ENCODE data around the gene RAC3. TPM values are rescaled to one million over a fixed set of nuclear protein-coding genes. Genes with fewer than 3 reads are reported as not detected.

The RAC3 gene
- total RNA-seq, 1 donor from 2014 or later: 46.0 TPM

DNA sequence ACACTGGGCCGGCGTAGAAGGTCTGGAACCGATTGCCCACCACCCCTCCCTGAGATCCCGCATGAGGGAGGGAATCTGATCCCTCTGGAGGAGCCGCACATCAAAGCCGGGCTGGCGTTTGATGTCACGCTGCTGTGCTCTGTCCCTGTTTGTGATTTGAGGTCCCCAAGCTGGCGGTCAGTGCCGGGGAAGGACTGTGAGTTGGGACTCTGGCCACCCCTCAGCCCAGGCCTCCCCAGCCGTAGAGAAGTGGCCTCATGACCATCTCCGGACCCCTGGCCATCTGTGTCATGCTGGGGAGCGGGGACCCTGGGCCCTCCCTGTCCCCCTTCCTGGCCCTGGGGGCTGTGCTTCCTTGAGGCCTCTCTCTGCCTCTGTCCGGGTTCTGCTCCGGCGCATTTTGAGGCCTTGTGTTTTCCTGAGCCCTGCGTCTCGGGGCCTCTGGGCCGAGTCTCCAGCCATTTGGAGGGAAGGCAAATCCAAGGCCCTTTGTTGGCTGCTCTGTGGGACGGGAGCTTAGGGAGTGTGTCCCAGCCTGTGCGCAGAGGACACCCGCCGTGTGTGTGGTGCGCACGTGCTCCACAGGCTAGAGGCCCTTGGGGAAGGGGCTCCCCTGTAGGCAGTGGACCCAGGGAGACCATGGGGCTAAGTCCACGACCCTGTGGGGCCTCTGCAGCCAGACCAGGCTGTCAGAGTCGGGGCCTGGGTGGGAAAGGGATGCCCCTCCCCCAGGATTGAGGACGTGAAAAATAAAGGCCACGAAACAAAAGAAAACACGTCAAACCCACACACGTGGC is 39.0 kb upstream of the RAC3 start:
- Mint-ChIP-seq H3K27me3 (ENCODE audit: unreplicated experiment) (peaks cover 5% of the 10 kb centered on the region), H3K4me1 (ENCODE audit: low read depth, unreplicated experiment) (peaks cover 13% of the 10 kb centered on the region), H3K27ac (ENCODE audit: unreplicated experiment) (peak overlapping the region; percentile 62), H3K9me3 (ENCODE audit: unreplicated experiment) (peaks cover 10% of the 10 kb centered on the region), H3K36me3 (ENCODE audit: unreplicated experiment) (peaks cover 5% of the 10 kb centered on the region), H3K4me3 (ENCODE audit: unreplicated experiment) (no peak overlapping the region)
- peak; percentile 24 for DNase-seq
- TF ChIP-seq, protein P1, sequence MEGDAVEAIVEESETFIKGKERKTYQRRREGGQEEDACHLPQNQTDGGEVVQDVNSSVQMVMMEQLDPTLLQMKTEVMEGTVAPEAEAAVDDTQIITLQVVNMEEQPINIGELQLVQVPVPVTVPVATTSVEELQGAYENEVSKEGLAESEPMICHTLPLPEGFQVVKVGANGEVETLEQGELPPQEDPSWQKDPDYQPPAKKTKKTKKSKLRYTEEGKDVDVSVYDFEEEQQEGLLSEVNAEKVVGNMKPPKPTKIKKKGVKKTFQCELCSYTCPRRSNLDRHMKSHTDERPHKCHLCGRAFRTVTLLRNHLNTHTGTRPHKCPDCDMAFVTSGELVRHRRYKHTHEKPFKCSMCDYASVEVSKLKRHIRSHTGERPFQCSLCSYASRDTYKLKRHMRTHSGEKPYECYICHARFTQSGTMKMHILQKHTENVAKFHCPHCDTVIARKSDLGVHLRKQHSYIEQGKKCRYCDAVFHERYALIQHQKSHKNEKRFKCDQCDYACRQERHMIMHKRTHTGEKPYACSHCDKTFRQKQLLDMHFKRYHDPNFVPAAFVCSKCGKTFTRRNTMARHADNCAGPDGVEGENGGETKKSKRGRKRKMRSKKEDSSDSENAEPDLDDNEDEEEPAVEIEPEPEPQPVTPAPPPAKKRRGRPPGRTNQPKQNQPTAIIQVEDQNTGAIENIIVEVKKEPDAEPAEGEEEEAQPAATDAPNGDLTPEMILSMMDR (IDR thresholded peaks at IDR 0.05; ENCODE audit: partially characterized antibody, unreplicated experiment): no peak

DNA sequence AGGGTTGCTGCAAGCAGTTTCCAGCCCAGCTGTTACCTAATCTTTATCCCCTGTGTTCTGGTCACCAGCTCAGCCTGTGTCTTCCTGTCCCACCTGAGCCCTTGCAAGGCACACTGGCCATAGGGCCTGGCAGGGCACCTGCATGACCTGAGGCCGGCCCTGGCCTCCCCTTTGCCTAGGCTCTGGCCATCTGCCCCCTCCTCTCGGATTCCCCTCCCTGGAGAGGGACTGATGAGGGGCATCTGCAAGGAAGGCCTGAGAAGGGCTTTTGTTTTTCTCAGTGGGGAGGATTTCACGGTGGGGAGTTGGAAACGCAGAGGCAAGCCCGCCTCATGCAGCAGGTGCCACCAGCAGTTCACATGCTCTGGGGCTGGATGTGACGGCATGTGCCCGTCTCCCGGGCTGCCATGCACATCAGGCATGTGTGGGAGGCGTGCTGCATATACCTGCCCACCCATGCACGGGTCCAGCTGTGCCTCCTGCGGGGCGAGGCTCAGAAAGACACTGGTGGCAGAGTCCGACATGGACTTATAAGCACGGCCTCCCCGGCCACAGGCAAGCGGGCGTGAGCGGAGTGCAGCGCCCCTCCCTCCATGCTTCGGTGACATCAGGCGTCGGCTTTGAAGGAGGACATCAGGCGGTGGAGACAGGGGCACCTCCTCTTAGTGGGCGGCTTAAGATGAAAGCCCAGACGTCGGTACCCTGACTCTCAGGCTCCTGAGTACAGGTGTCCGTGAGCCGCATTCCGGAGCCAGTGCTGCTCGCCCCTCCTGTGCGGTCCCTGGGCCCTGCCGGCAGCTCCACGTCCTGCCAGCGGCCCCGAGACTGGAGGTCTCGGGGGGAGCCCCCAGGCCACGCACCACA is 37.5 kb upstream of the RAC3 start:
- Mint-ChIP-seq H3K4me1 (ENCODE audit: low read depth, unreplicated experiment) (peaks cover 14% of the 10 kb centered on the region), H3K27ac (ENCODE audit: unreplicated experiment) (peak overlapping the region; percentile 77), H3K27me3 (ENCODE audit: unreplicated experiment) (peaks cover 5% of the 10 kb centered on the region), H3K9me3 (ENCODE audit: unreplicated experiment) (peaks cover 10% of the 10 kb centered on the region), H3K4me3 (ENCODE audit: unreplicated experiment) (peak overlapping the region; percentile 57), H3K36me3 (ENCODE audit: unreplicated experiment) (peaks cover 5% of the 10 kb centered on the region)
- TF ChIP-seq, protein P1 (IDR thresholded peaks at IDR 0.05; ENCODE audit: partially characterized antibody, unreplicated experiment): no peak
- DNase-seq: peak; percentile 18

DNA sequence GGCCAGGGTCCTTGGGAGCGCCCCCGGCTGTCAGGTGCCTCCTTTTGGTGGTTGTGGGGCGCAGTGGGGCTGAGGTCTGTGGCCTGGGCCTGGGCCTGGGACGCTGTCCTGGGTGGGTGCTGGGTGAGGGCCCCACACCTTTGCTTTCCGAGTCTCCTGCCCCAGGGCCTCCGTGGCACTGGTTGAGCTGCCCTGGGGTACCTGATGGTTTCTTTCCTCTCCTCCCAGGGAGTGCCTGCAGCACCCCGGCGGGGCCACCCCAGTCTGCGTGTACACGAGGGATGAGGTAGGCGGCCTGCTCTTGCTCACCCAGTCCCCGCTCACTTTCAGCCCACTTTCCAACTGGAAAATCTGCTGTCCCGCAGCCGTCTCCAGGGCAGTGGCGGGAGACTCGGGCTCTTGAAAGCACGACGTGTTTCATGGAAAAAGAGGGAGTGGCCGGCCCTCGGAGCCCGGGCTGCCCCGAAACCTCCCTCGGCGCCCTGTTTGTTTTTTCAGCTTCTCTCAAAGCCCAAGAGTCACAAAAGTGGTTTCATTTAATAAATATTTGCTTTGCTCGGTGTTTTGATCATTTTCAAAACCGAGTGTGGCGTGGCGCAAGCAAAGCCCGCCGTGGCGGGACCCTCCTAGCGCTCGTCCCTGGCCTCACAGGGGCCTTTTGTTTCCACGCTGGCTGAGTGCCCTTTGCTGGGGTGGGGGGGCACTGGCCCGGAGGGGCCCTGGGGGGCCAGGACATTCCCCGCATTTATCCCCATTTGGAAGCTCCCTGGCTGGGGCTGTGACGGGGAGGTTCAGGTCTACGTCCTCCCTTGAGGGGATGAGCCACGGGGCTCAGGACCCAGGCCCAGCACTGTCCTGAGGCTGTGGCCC is 36.6 kb upstream of the RAC3 start:
- Mint-ChIP-seq H3K27me3 (ENCODE audit: unreplicated experiment) (peaks cover 5% of the 10 kb centered on the region), H3K27ac (ENCODE audit: unreplicated experiment) (no peak overlapping the region), H3K4me1 (ENCODE audit: low read depth, unreplicated experiment) (peaks cover 16% of the 10 kb centered on the region), H3K36me3 (ENCODE audit: unreplicated experiment) (peaks cover 5% of the 10 kb centered on the region), H3K9me3 (ENCODE audit: unreplicated experiment) (peaks cover 10% of the 10 kb centered on the region), H3K4me3 (ENCODE audit: unreplicated experiment) (no peak overlapping the region)
- DNase-seq: peak; percentile 8
- TF ChIP-seq, protein P1 (IDR thresholded peaks at IDR 0.05; ENCODE audit: partially characterized antibody, unreplicated experiment): no peak

DNA sequence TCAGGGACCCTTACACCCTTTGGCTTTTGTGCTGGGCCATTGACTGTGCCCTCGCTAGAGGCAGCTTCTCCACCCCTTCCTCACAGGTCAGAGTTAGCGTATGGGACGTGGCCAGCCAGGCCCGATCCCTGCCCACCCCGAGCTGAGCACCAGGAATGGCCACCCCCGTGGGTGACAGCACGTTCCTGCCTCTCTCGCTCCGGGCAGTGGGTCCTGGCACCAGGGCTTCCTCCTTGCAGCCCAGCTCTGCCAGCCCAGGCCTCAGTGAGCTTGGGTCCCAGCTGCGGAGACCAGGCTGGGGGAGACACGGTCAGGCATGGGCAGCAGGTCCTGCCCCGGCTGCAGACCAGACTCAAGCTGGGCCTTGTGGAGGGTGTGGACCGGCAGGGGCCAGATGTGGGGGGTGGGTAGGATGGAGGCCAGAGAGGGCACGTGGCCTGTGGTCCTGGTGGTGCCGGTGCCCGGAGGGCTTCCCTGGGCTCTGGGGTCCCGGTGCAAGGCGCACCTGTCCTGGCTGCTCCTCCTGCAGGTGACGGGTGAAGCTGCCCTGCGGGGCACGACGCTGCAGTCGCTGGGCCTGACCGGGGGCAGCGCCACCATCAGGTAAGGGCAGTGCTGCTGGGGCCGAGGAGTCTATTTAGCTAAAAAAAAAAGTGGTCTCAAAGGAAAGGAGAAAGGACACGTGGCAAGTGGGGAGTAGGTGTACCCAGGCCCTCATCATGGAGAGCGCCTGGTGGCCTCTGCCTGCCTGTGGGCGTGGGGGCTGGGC is 35.8 kb upstream of the RAC3 start:
- DNase-seq: no peak
- peaks cover 17% of the 10 kb centered on the region for H3K4me1 Mint-ChIP-seq (ENCODE audit: low read depth, unreplicated experiment)
- TF ChIP-seq, protein P1 (IDR thresholded peaks at IDR 0.05; ENCODE audit: partially characterized antibody, unreplicated experiment): no peak
- peaks cover 7% of the 10 kb centered on the region for H3K9me3 Mint-ChIP-seq (ENCODE audit: unreplicated experiment)
- no peak overlapping the region for H3K4me3 Mint-ChIP-seq (ENCODE audit: unreplicated experiment)
- peaks cover 5% of the 10 kb centered on the region for H3K27me3 Mint-ChIP-seq (ENCODE audit: unreplicated experiment)
- H3K36me3 Mint-ChIP-seq (ENCODE audit: unreplicated experiment): peaks cover 2% of the 10 kb centered on the region
- H3K27ac Mint-ChIP-seq (ENCODE audit: unreplicated experiment): no peak overlapping the region

All from glutamatergic neuron (in vitro differentiated cells).